Suprapubic skin (tissue), 4 donors: ENCODE data around the gene POLR3C. TPM values are rescaled to one million over a fixed set of nuclear protein-coding genes. Genes with fewer than 3 reads are reported as not detected.

Experiments used
- DNase-seq, 2 donors: peaks; one replicate each; pipeline ENCODE4 v3.0.0-alpha.2; 2019; ENCODE audit warnings: low spot score in 2 of 2
- H3K27ac ChIP-seq: fragments of 200-600 bp; sonication (generic); one replicate; pipeline ENCODE4 v1.5.1; 2019
- H3K27me3 ChIP-seq: fragments of 200-600 bp; sonication (generic); one replicate; pipeline ENCODE4 v1.5.1; 2019
- H3K36me3 ChIP-seq: fragments of 200-600 bp; sonication (generic); one replicate; pipeline ENCODE4 v1.5.1; 2019
- H3K4me1 ChIP-seq: fragments of 200-600 bp; sonication (generic); one replicate; pipeline ENCODE4 v1.5.1; 2019
- H3K4me3 ChIP-seq: fragments of 200-600 bp; sonication (generic); one replicate; pipeline ENCODE4 v1.5.1; 2019; ENCODE audit warnings: mild to moderate bottlenecking
- H3K9me3 ChIP-seq: fragments of 200-600 bp; sonication (generic); one replicate; pipeline ENCODE4 v1.5.1; 2019
- EP300 ChIP-seq: sonication (generic); formaldehyde crosslinking; IDR thresholded peaks from one replicate; pipeline ENCODE4 v1.6.1; 2017; ENCODE audit warnings: antibody characterized with exemption
- POLR2A ChIP-seq, 2 donors: fragments of 450-650 bp; IDR thresholded peaks; one replicate each; pipeline ENCODE4 v1.6.1; 2017; ENCODE audit warnings: antibody characterized with exemption in 2 of 2, mild to moderate bottlenecking in 2 of 2, moderate library complexity in 2 of 2
- POLR2AphosphoS5 ChIP-seq, 3 donors: sonication (generic); formaldehyde crosslinking; IDR thresholded peaks; one replicate each; pipeline ENCODE4 v1.6.1; 2017; ENCODE audit warnings: antibody characterized with exemption in 3 of 3
- WGBS: methylation state at CpG from one replicate; pipeline ENCODE4 v1.1.5; 2018; 5-methylcytosine and 5-hydroxymethylcytosine counted together
- total RNA-seq, 4 donors: library from RNA; depleted of rRNA; stranded (reverse); fragments of >200 nt; gene quantifications; one replicate each; pipeline ENCODE4 v1.1.0, GENCODE V29; 2016
- TF ChIP-seq, protein P1 (sequence below), 2 donors: fragments of 200-600 bp in 1 of 2; fragments of 450-650 bp in 1 of 2; sonication (generic) in 1 of 2; IDR thresholded peaks; one replicate each; pipeline ENCODE4 v1.5.1; 2016 to 2019; ENCODE audit warnings: antibody characterized with exemption in 2 of 2, mild to moderate bottlenecking in 1 of 2, moderate library complexity in 1 of 2

POLR3C gene
- total RNA-seq, 4 donors from 2014 or later = 22.5 to 40.8 (median 24.8) TPM

DNA sequence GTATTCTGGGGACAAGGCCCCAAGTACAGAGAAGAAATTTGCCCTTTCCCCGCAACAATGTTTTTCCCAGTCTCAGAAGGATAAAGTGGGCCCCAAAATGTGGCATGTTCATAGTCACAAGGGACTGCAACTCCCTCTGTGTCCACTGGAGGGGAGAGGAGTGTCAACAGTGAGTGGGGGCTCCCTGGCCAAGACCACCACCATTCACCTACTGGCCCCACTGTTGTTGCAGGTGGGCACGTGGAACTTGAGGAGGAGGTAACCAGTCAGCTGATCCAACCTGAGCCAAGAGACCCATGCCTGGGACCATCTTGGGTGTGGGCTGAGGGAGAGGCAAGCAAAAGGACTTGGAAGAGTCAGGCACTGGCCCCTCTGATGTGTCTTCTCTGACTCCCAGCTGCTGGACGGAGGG, 22.2 kb downstream of the POLR3C start:
- no peak for DNase-seq

DNA sequence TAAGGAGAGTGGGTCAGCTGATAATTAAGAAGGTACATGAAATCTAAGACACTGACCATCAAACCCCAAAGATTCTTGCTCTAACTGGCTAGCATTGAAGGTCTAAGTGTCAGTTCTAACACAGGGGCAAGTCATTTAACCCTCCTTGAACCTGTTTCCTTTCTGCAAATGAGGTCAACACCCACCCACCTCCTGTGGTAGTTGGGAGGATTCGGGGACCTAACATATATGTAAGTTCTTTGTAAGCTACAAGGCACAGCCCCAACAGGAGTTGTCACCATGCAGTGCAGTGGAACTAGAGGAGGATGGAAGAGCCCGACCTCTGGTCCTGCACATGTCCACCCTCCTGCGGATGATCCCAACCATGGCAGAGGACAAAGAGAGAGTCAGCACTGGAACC, 23.8 kb downstream of the POLR3C start:
- TF ChIP-seq POLR2AphosphoS5 (IDR thresholded peaks at IDR 0.05) = no peak
- no peak for TF ChIP-seq EP300
- no peak for TF ChIP-seq POLR2A (IDR thresholded peaks at IDR 0.05)
- TF ChIP-seq, protein P1, sequence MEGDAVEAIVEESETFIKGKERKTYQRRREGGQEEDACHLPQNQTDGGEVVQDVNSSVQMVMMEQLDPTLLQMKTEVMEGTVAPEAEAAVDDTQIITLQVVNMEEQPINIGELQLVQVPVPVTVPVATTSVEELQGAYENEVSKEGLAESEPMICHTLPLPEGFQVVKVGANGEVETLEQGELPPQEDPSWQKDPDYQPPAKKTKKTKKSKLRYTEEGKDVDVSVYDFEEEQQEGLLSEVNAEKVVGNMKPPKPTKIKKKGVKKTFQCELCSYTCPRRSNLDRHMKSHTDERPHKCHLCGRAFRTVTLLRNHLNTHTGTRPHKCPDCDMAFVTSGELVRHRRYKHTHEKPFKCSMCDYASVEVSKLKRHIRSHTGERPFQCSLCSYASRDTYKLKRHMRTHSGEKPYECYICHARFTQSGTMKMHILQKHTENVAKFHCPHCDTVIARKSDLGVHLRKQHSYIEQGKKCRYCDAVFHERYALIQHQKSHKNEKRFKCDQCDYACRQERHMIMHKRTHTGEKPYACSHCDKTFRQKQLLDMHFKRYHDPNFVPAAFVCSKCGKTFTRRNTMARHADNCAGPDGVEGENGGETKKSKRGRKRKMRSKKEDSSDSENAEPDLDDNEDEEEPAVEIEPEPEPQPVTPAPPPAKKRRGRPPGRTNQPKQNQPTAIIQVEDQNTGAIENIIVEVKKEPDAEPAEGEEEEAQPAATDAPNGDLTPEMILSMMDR (IDR thresholded peaks at IDR 0.05) = no peak
- no peak for DNase-seq
- WGBS = 72% methylated on average over 3 of the region's 3 CpGs
- H3K27ac ChIP-seq = no peak overlapping the region
- H3K4me1 ChIP-seq = peaks cover 18% of the 10 kb centered on the region
- no peak overlapping the region for H3K4me3 ChIP-seq
- peaks cover 52% of the 10 kb centered on the region for H3K36me3 ChIP-seq
- no peaks in the 10 kb centered on the region for H3K9me3 ChIP-seq
- H3K27me3 ChIP-seq = no peaks in the 10 kb centered on the region

More for the DNA sequence above, 22.2 kb downstream of the POLR3C start:
- Histone ChIP-seq H3K4me1 (peaks cover 18% of the 10 kb centered on the region), H3K27ac (peak overlapping the region; percentile 80), H3K36me3 (peaks cover 52% of the 10 kb centered on the region), H3K4me3 (peak overlapping the region; percentile 73), H3K27me3 (no peaks in the 10 kb centered on the region), H3K9me3 (no peaks in the 10 kb centered on the region)
- WGBS = 61% methylated on average over 3 of the region's 3 CpGs
- TF ChIP-seq, protein P1 (IDR thresholded peaks at IDR 0.05) = peak; percentile 6 to 57
- no peak for TF ChIP-seq POLR2A (IDR thresholded peaks at IDR 0.05)

DNA sequence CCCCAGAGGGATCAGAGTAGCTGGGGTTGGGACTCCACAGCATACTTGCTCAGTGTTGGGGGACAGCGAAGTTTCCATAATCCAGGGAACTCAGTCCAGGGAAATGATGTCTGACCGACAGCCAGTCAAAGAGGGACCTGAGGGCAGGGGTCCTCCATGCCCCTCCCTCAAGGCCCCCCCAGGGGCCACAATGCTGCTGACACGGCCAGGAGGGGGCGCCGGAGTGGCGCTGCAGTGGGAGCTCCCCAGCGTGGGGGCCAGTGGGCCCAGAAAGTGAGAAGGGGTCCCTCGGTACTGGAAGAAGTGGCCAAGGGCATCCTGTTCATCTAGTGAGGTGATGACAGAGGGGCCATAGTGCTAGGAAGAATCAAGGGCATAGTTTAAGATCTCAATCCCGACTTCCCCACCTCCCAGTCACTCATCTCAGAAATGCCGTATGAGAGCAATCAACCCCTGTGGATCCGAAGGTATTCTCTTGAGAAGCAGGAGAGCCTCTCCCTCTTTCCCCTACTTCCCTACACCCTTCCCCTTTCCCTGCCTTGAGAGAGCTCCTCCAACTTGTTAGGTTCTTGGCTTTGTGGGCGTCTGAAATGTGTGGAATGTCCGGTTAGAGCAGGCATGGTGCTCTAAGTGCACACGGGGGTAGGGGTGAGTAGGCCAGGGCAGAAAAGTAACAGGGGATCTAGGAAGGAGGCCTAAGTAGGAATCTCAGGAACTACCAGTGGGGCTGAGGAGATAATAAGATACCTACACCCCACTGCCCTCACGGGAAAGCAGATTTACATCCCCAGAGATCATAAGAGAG, 25.6 kb downstream of the POLR3C start:
- H3K4me3 ChIP-seq = no peak overlapping the region
- DNase-seq = no peak
- no peaks in the 10 kb centered on the region for H3K9me3 ChIP-seq
- peaks cover 18% of the 10 kb centered on the region for H3K4me1 ChIP-seq
- H3K27me3 ChIP-seq = no peaks in the 10 kb centered on the region
- no peak for TF ChIP-seq POLR2AphosphoS5 (IDR thresholded peaks at IDR 0.05)
- TF ChIP-seq EP300 = no peak
- no peak for TF ChIP-seq POLR2A (IDR thresholded peaks at IDR 0.05)
- TF ChIP-seq, protein P1 (IDR thresholded peaks at IDR 0.05) = peak in 1 of 2 donors; percentile 25
- 81% methylated on average over 15 of the region's 15 CpGs for WGBS
- H3K27ac ChIP-seq = no peak overlapping the region
- peaks cover 66% of the 10 kb centered on the region for H3K36me3 ChIP-seq

DNA sequence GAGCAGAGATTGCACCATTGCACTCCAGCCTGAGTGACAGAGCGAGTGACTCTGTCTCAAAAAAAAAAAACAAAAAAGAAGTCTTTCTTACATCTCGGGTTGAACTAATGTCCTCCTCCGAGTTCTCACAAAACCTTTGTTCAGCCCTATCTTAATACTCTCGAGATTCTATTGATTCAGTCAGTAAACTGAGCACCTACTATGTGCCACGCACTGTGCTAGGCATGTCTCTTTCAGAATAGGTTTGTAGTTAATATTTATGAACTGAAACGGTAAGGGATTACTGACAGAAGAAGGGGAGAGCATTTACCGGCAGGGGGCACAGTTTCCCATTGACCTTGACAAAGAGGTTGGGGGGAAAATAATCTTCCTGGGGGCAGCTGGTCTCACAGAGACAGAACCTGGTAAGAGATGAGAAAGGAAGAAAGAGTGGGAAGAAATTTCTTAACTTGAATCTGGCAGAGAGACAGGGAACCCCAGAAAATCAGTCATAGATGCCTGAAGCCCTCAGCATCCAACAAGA, 31.5 kb downstream of the POLR3C start:
- H3K27me3 ChIP-seq = no peaks in the 10 kb centered on the region
- DNase-seq = no peak
- 80% methylated on average over 7 of the region's 7 CpGs for WGBS
- no peak overlapping the region for H3K27ac ChIP-seq
- H3K9me3 ChIP-seq = no peaks in the 10 kb centered on the region
- H3K4me3 ChIP-seq = no peak overlapping the region
- peaks cover 65% of the 10 kb centered on the region for H3K36me3 ChIP-seq
- no peak for TF ChIP-seq EP300
- TF ChIP-seq, protein P1 (IDR thresholded peaks at IDR 0.05) = no peak
- no peak for TF ChIP-seq POLR2A (IDR thresholded peaks at IDR 0.05)
- TF ChIP-seq POLR2AphosphoS5 (IDR thresholded peaks at IDR 0.05) = no peak
- peaks cover 20% of the 10 kb centered on the region for H3K4me1 ChIP-seq

DNA sequence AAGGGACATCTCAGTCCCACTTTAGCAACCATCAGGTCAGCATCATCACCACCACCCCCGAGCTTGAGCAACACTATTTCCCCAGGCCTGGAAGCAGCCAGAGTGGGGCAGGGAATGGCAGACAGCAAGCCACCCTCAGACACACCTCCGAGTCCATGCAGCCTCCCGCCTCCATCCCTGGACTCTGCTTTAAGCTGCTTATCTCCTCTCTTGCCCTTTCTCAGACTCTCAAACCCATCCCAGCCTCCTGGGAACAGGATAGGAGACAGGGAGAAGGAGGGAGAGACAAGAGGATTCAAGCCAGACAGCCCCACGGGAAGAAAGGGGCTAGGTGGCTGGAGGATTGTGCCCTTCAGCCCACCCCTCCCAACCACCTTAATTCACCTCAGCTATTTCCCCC, 33.2 kb downstream of the POLR3C start:
- Histone ChIP-seq H3K4me1 (peaks cover 20% of the 10 kb centered on the region), H3K27me3 (no peaks in the 10 kb centered on the region), H3K9me3 (no peaks in the 10 kb centered on the region), H3K36me3 (peaks cover 48% of the 10 kb centered on the region), H3K27ac (no peak overlapping the region), H3K4me3 (no peak overlapping the region)
- WGBS = 66% methylated on average over 4 of the region's 4 CpGs
- no peak for DNase-seq
- TF ChIP-seq EP300 (no peak), POLR2A (IDR thresholded peaks at IDR 0.05) (no peak), POLR2AphosphoS5 (IDR thresholded peaks at IDR 0.05) (no peak)
- TF ChIP-seq, protein P1 (IDR thresholded peaks at IDR 0.05) = no peak
